HUES64 (cell line): ENCODE results near the gene RNF166.

ENCODE experiments used
- H3K27ac ChIP-seq: 2 replicates; pipeline ENCODE4 v1.7.0; 2013; ENCODE audit warnings: low read depth, low read length, inconsistent platforms
- H3K27me3 ChIP-seq: 2 replicates; pipeline ENCODE4 v1.6.1; 2013; ENCODE audit warnings: mild to moderate bottlenecking, low read length; ENCODE audit not compliant: insufficient read depth
- H3K36me3 ChIP-seq: 2 replicates; pipeline ENCODE4 v1.6.1; 2013; ENCODE audit warnings: mild to moderate bottlenecking, low read length; ENCODE audit not compliant: insufficient read depth
- H3K4me1 ChIP-seq: 2 replicates; pipeline ENCODE4 v1.6.1; 2013; ENCODE audit warnings: mild to moderate bottlenecking, low read length, moderate library complexity; ENCODE audit not compliant: insufficient read depth
- H3K4me3 ChIP-seq: 2 replicates; pipeline ENCODE4 v1.5.1; 2013; ENCODE audit warnings: mild to moderate bottlenecking, low read length, moderate library complexity
- H3K9ac ChIP-seq: 2 replicates; pipeline ENCODE4 v1.6.1; 2013; ENCODE audit warnings: mild to moderate bottlenecking, low read depth, low read length
- H3K9me3 ChIP-seq: 2 replicates; pipeline ENCODE4 v1.6.1; 2013; ENCODE audit warnings: low read depth, low read length; ENCODE audit not compliant: insufficient read depth
- WGBS: fragments of 150-250, 120-280 bp; methylation state at CpG from one replicate; pipeline ENCODE4 v1.1.7; 2013; ENCODE audit warnings: missing lambda C conversion rate; 5-methylcytosine and 5-hydroxymethylcytosine counted together

The RNF166 gene

GRCh38 chr16:88686439-88687253 lies 19.6 kb downstream of the RNF166 start, which contains the start of gene SNAI3:
Gene SNAI3 (minus strand): TSS chr16:88686507. CDS start chr16:88686406, 101 bp downstream.
- 7% methylated on average over 65 of the region's 65 CpGs for WGBS
- peaks cover 49% of the 10 kb centered on the region for H3K27me3 ChIP-seq
- H3K36me3 ChIP-seq = no peaks in the 10 kb centered on the region
- H3K9me3 ChIP-seq = no peaks in the 10 kb centered on the region
- peak within 1 kb of the TSS; percentile 68; the same call in 1 of the 2 replicates for H3K9ac ChIP-seq
- H3K27ac ChIP-seq = no peak within 1 kb of the TSS
- H3K4me3 ChIP-seq = peak within 1 kb of the TSS; percentile 78
- peaks cover 4% of the 10 kb centered on the region for H3K4me1 ChIP-seq

- peaks cover 49% of the 10 kb centered on the region for H3K27me3 ChIP-seq
- H3K36me3 ChIP-seq = no peaks in the 10 kb centered on the region
- peaks cover 4% of the 10 kb centered on the region for H3K4me1 ChIP-seq
- H3K27ac ChIP-seq = no peak overlapping the region
- H3K4me3 ChIP-seq = peak overlapping the region; percentile 78
- WGBS = under 1% methylated on average over 25 of the region's 25 CpGs
- H3K9me3 ChIP-seq = no peaks in the 10 kb centered on the region
- peak overlapping the region; percentile 68; the same call in 1 of the 2 replicates for H3K9ac ChIP-seq
These were observed 20.2 kb downstream of the RNF166 start for GRCh38 chr16:88686062-88686438.

GRCh38 chr16:88685156-88686061 lies 20.8 kb downstream of the RNF166 start:
- H3K4me3 ChIP-seq = peak overlapping the region; percentile 78
- no peaks in the 10 kb centered on the region for H3K9me3 ChIP-seq
- H3K9ac ChIP-seq = peak overlapping the region; percentile 68; the same call in 1 of the 2 replicates
- no peak overlapping the region for H3K27ac ChIP-seq
- peaks cover 4% of the 10 kb centered on the region for H3K4me1 ChIP-seq
- H3K36me3 ChIP-seq = no peaks in the 10 kb centered on the region
- 10% methylated on average over 33 of the region's 33 CpGs for WGBS
- H3K27me3 ChIP-seq = peaks cover 49% of the 10 kb centered on the region

GRCh38 chr16:88684569-88685155 lies 21.5 kb downstream of the RNF166 start:
- 81% methylated on average over 15 of the region's 15 CpGs for WGBS
- no peak overlapping the region for H3K27ac ChIP-seq
- no peaks in the 10 kb centered on the region for H3K36me3 ChIP-seq
- peaks cover 4% of the 10 kb centered on the region for H3K4me1 ChIP-seq
- H3K27me3 ChIP-seq = peaks cover 49% of the 10 kb centered on the region
- H3K4me3 ChIP-seq = peak overlapping the region; percentile 78
- no peak overlapping the region for H3K9ac ChIP-seq
- H3K9me3 ChIP-seq = no peaks in the 10 kb centered on the region

GRCh38 chr16:88681709-88682451 lies 24.3 kb downstream of the RNF166 start:
- H3K9me3 ChIP-seq = no peaks in the 10 kb centered on the region
- H3K4me3 ChIP-seq = no peak overlapping the region
- peaks cover 4% of the 10 kb centered on the region for H3K4me1 ChIP-seq
- H3K36me3 ChIP-seq = no peaks in the 10 kb centered on the region
- peaks cover 27% of the 10 kb centered on the region for H3K27me3 ChIP-seq
- no peak overlapping the region for H3K27ac ChIP-seq
- no peak overlapping the region for H3K9ac ChIP-seq
- WGBS = 80% methylated on average over 21 of the region's 21 CpGs

GRCh38 chr16:88681084-88681680 lies 25.0 kb downstream of the RNF166 start:
- 84% methylated on average over 31 of the region's 31 CpGs for WGBS
- H3K27ac ChIP-seq = no peak overlapping the region

GRCh38 chr16:88680554-88681083 lies 25.6 kb downstream of the RNF166 start:
- H3K36me3 ChIP-seq = no peaks in the 10 kb centered on the region
- peaks cover 4% of the 10 kb centered on the region for H3K4me1 ChIP-seq
- no peaks in the 10 kb centered on the region for H3K9me3 ChIP-seq
- no peak overlapping the region for H3K4me3 ChIP-seq
- H3K9ac ChIP-seq = no peak overlapping the region
- no peak overlapping the region for H3K27ac ChIP-seq
- peaks cover 17% of the 10 kb centered on the region for H3K27me3 ChIP-seq
- 85% methylated on average over 5 of the region's 5 CpGs for WGBS

More at GRCh38 chr16:88681084-88681680, 25.0 kb downstream of the RNF166 start:
- Histone ChIP-seq H3K9ac (no peak overlapping the region), H3K36me3 (no peaks in the 10 kb centered on the region), H3K9me3 (no peaks in the 10 kb centered on the region), H3K4me3 (no peak overlapping the region), H3K4me1 (peaks cover 4% of the 10 kb centered on the region), H3K27me3 (peaks cover 22% of the 10 kb centered on the region)

- Histone ChIP-seq H3K9me3 (no peaks in the 10 kb centered on the region), H3K27me3 (no peaks in the 10 kb centered on the region), H3K4me3 (no peak overlapping the region), H3K36me3 (no peaks in the 10 kb centered on the region), H3K4me1 (no peaks in the 10 kb centered on the region), H3K27ac (no peak overlapping the region), H3K9ac (no peak overlapping the region)
- 65% methylated on average over 31 of the region's 32 CpGs for WGBS
These were observed 27.8 kb downstream of the RNF166 start for GRCh38 chr16:88678224-88678979.

GRCh38 chr16:88677721-88678120 lies 28.5 kb downstream of the RNF166 start:
- 79% methylated on average over 12 of the region's 13 CpGs for WGBS
- no peak overlapping the region for H3K4me3 ChIP-seq
- H3K36me3 ChIP-seq = no peaks in the 10 kb centered on the region
- H3K4me1 ChIP-seq = no peaks in the 10 kb centered on the region
- H3K9ac ChIP-seq = no peak overlapping the region
- no peak overlapping the region for H3K27ac ChIP-seq
- no peaks in the 10 kb centered on the region for H3K27me3 ChIP-seq
- no peaks in the 10 kb centered on the region for H3K9me3 ChIP-seq
